PC-9 (cell line): ENCODE measurements around the gene ASB5. TPM values are rescaled to one million over a fixed set of nuclear protein-coding genes. Genes with fewer than 3 reads are reported as not detected.

Experiments used
- BruUV-seq: library from RNA; stranded (reverse); fragments of 400-500 nt; replicated peaks from 2 replicates; lab custom pipeline; 2021; lab: Mats Ljungman, UMichigan
- CTCF ChIA-PET: fragments of 300-600 bp; sonication (Branson Sonifier 250); formaldehyde crosslinking; loops from one replicate; lab custom pipeline; 2022; ENCODE audit warnings: antibody characterized with exemption; lab: Charles Lee
- POLR2A ChIA-PET: fragments of 300-600 bp; sonication (Branson Sonifier 250); formaldehyde crosslinking; loops from one replicate; lab custom pipeline; 2022; ENCODE audit warnings: antibody characterized with exemption; ENCODE audit not compliant: unreplicated experiment; lab: Charles Lee
- DNase-seq, 2 experiments: peaks; one replicate each; pipeline versions ENCODE4 v3.0.0 to v3.0.0-alpha.2; 2015 to 2022; ENCODE audit warnings: mixed read lengths in 1 of 2
- H2AFZ ChIP-seq: fragments of 200-600 bp; sonication (generic); 2 replicates; pipeline ENCODE4 v1.8.1; 2017; ENCODE audit warnings: antibody characterized with exemption
- H3F3A ChIP-seq: fragments of 200-600 bp; sonication (generic); 2 replicates; pipeline ENCODE4 v1.8.1; 2017; ENCODE audit warnings: antibody characterized with exemption, mild to moderate bottlenecking, low read depth; ENCODE audit not compliant: insufficient read depth
- H3K27ac ChIP-seq: fragments of 200-600 bp; sonication (generic); 2 replicates; pipeline ENCODE4 v1.6.1; 2016; ENCODE audit warnings: mixed run types
- H3K27me3 ChIP-seq: fragments of 200-600 bp; sonication (generic); 2 replicates; pipeline ENCODE4 v1.6.1; 2016; ENCODE audit warnings: low read depth, mixed run types; ENCODE audit not compliant: insufficient read depth
- H3K36me3 ChIP-seq: fragments of 200-600 bp; sonication (generic); 2 replicates; pipeline ENCODE4 v1.6.1; 2016; ENCODE audit warnings: low read depth, mixed run types
- H3K4me1 ChIP-seq: fragments of 200-600 bp; sonication (generic); replicated peaks from 2 replicates; pipeline ENCODE4 v1.6.1; 2016; ENCODE audit warnings: mixed run types; ENCODE audit not compliant: insufficient read depth
- H3K4me2 ChIP-seq: fragments of 200-600 bp; sonication (generic); 2 replicates; pipeline ENCODE4 v1.6.1; 2017; ENCODE audit warnings: mixed run types
- H3K4me3 ChIP-seq: fragments of 200-600 bp; sonication (generic); 2 replicates; pipeline ENCODE4 v1.6.1; 2016; ENCODE audit warnings: mixed run types
- H3K79me2 ChIP-seq: fragments of 200-600 bp; sonication (generic); 2 replicates; pipeline ENCODE4 v1.6.1; 2017; ENCODE audit warnings: low read depth, mixed run types
- H3K9me2 ChIP-seq: fragments of 200-600 bp; sonication (generic); 2 replicates; pipeline ENCODE4 v1.8.1; 2017; ENCODE audit warnings: mild to moderate bottlenecking; ENCODE audit not compliant: insufficient read depth
- H3K9me3 ChIP-seq: fragments of 200-600 bp; sonication (generic); 2 replicates; pipeline ENCODE4 v1.8.1; 2016; ENCODE audit warnings: low read depth; ENCODE audit not compliant: insufficient read depth
- H4K20me1 ChIP-seq: fragments of 200-600 bp; sonication (generic); 2 replicates; pipeline ENCODE4 v1.8.1; 2017; ENCODE audit not compliant: insufficient read depth
- EZH2 ChIP-seq: fragments of 200-600 bp; sonication (generic); IDR thresholded peaks from 2 replicates; pipeline ENCODE4 v1.8.0; 2017; ENCODE audit warnings: antibody characterized with exemption, low read depth
- intact Hi-C: fragments of 100-400 bp; cut with micrococcal nuclease; formaldehyde crosslinking; loops from one replicate; pipeline ENCODE4 v1.10.0; 2022; ENCODE audit not compliant: unreplicated experiment
- total RNA-seq: library from RNA; stranded (reverse); gene quantifications from 2 replicates; pipeline ENCODE4 v1.2.3, GENCODE V29; 2021
- TF ChIP-seq, protein P1 (sequence below): fragments of 200-600 bp; sonication (generic); conservative IDR thresholded peaks from 2 replicates; pipeline ENCODE4 v1.6.1; 2017; ENCODE audit warnings: mixed run types, antibody characterized with exemption, mild to moderate bottlenecking, moderate library complexity

The ASB5 gene
- total RNA-seq, 1 experiment from 2014 or later: not detected

DNA sequence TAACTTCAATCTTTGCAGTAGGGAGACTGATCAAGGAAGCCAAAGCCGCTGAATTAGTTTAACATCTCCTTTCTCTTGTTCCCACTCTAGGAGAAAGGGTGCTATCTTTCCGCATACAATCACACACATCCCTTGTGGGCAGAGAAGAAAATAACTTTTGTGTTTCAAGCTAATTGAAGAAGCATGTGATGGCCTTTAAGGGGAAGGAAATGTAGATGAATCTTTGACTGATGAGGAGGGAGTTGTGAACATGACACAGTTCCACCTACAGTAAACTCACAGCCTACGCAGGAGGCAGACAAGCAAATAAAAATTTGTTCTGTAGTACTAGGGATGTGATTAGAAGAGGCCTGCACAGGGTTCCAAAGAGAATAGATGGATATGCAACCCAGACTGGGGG, 58.9 kb downstream of the ASB5 start:
- intact Hi-C loops: no loop called here
- no peak for DNase-seq
- ChIA-PET CTCF (no interaction called here), POLR2A (no interaction called here)
- TF ChIP-seq, protein P1, sequence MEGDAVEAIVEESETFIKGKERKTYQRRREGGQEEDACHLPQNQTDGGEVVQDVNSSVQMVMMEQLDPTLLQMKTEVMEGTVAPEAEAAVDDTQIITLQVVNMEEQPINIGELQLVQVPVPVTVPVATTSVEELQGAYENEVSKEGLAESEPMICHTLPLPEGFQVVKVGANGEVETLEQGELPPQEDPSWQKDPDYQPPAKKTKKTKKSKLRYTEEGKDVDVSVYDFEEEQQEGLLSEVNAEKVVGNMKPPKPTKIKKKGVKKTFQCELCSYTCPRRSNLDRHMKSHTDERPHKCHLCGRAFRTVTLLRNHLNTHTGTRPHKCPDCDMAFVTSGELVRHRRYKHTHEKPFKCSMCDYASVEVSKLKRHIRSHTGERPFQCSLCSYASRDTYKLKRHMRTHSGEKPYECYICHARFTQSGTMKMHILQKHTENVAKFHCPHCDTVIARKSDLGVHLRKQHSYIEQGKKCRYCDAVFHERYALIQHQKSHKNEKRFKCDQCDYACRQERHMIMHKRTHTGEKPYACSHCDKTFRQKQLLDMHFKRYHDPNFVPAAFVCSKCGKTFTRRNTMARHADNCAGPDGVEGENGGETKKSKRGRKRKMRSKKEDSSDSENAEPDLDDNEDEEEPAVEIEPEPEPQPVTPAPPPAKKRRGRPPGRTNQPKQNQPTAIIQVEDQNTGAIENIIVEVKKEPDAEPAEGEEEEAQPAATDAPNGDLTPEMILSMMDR: no peak
- no peak for TF ChIP-seq EZH2
- Histone ChIP-seq H3K9me3 (no peaks in the 10 kb centered on the region), H3K4me2 (no peak overlapping the region), H3K36me3 (no peaks in the 10 kb centered on the region), H3K4me1 (no peaks in the 10 kb centered on the region), H3K79me2 (no peaks in the 10 kb centered on the region), H3F3A (no peaks in the 10 kb centered on the region), H4K20me1 (no peaks in the 10 kb centered on the region), H3K9me2 (no peaks in the 10 kb centered on the region), H3K27ac (no peak overlapping the region), H2AFZ (no peak overlapping the region), H3K4me3 (no peak overlapping the region), H3K27me3 (no peaks in the 10 kb centered on the region)
- BruUV-seq: no TSS peak

DNA sequence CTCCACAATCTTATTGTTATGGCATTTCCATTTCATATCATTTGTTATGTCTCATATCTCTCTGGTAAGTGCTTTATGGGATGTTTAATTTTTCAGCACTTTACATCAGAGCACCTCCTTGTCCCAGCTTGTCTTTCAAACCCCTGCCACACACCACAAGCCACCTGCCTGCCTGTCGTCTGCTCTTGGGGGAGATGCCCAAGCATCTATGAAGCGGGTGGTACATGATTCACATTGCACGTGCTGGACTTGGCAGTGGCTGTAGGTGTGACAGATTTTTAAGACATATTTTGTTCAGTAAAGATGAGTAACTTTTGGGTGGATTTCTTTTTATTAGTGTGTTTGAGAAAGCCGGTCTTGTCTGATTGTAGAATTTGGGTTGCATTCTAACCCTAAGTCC, 59.5 kb downstream of the ASB5 start:
- no peaks in the 10 kb centered on the region for H3K79me2 ChIP-seq
- H3K27me3 ChIP-seq: no peaks in the 10 kb centered on the region
- no peak for TF ChIP-seq EZH2
- TF ChIP-seq, protein P1: no peak
- H3K4me1 ChIP-seq: no peaks in the 10 kb centered on the region
- no peak overlapping the region for H3K4me3 ChIP-seq
- no peaks in the 10 kb centered on the region for H3K9me3 ChIP-seq
- H3K9me2 ChIP-seq: no peaks in the 10 kb centered on the region
- DNase-seq: no peak
- H3K4me2 ChIP-seq: no peak overlapping the region
- H4K20me1 ChIP-seq: no peaks in the 10 kb centered on the region
- ChIA-PET CTCF (no interaction called here), POLR2A (no interaction called here)
- H3K27ac ChIP-seq: no peak overlapping the region
- H3F3A ChIP-seq: no peaks in the 10 kb centered on the region
- no TSS peak for BruUV-seq
- no peaks in the 10 kb centered on the region for H3K36me3 ChIP-seq
- H2AFZ ChIP-seq: no peak overlapping the region
- intact Hi-C loops: no loop called here

DNA sequence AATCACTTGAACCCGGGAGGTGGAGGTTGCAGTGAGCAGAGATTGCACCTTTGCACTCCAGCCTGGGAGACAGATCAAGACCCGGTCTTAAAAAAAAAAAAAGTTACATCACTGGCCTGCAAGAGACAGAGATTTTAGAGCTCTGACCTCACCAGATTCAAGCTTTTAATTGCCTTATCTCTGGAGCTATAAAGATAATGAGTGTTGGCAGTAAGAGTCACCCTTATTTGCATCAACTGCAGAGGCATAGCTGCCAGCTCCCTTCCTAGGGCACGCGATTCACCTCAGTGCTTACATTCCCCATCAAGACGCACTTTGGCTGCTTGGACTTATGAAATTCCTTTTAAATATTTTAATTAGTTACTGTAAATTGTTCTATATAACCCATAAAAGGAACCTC, 61.2 kb downstream of the ASB5 start:
- H3K9me2 ChIP-seq: no peaks in the 10 kb centered on the region
- intact Hi-C loops: no loop called here
- no peak overlapping the region for H3K27ac ChIP-seq
- no TSS peak for BruUV-seq
- no peaks in the 10 kb centered on the region for H3K4me1 ChIP-seq
- no peaks in the 10 kb centered on the region for H3K9me3 ChIP-seq
- DNase-seq: no peak
- CTCF ChIA-PET: no interaction called here
- no peak overlapping the region for H3K4me2 ChIP-seq
- no peaks in the 10 kb centered on the region for H3K79me2 ChIP-seq
- no peak for TF ChIP-seq EZH2
- TF ChIP-seq, protein P1: no peak
- POLR2A ChIA-PET: no interaction called here
- H3F3A ChIP-seq: no peaks in the 10 kb centered on the region
- no peaks in the 10 kb centered on the region for H4K20me1 ChIP-seq
- H3K36me3 ChIP-seq: no peaks in the 10 kb centered on the region
- H2AFZ ChIP-seq: no peak overlapping the region
- no peak overlapping the region for H3K4me3 ChIP-seq
- no peaks in the 10 kb centered on the region for H3K27me3 ChIP-seq
